ENCODE data around the gene MMS19.
"Not testable (repeated sequence)": the region's sequence is repeated elsewhere in the genome, so short reads cannot be mapped to it uniquely, and the experiment has no call there.

Gene MMS19

DNA sequence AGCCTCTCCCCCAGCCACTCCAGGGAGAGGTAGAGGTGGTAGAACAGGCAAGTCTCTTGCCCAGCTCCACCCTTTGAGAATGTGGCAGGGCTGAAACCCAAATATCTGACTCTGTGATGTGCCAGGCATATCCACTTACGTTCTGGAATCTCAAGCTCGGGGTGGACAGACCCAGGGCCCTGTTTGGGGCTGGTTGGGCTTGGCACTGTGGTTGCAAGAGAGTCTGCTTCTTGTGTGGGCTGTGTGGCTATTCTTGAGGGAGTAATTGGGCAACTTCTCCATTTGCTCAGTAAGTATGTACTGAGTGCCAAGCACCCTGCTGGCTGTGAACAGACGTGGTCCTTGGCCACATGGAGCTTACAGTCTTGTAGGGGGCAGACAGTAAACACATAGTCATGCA lies 5.2 kb upstream of the MMS19 start:
- DNase-seq (ENCODE audit: low read depth), result no peak

DNA sequence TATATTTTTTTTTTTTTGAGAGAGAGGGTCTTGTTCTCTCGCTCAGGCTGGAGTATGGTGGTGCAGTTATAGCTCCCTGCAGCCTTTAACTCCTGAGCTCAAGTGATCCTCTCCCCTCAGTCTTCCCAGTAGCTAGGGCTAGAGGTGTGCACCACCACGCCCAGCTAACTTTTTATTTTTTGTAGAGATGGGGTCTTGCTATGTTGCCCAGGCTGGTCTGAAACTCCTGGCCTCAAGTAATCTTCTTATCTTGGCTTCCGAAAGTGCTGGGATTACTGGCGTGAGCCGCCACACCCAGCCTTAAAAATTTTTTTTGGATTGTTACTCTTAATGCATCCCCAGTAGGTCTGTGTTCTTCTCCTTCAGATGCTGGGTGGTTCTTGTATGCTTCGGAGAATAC lies 4.7 kb upstream of the MMS19 start:
- DNase-seq (ENCODE audit: low read depth), result no peak

GRCh38 chr10:97500297-97500575 lies 2.0 kb upstream of the MMS19 start:
- DNase-seq (ENCODE audit: low read depth), result no peak

DNA sequence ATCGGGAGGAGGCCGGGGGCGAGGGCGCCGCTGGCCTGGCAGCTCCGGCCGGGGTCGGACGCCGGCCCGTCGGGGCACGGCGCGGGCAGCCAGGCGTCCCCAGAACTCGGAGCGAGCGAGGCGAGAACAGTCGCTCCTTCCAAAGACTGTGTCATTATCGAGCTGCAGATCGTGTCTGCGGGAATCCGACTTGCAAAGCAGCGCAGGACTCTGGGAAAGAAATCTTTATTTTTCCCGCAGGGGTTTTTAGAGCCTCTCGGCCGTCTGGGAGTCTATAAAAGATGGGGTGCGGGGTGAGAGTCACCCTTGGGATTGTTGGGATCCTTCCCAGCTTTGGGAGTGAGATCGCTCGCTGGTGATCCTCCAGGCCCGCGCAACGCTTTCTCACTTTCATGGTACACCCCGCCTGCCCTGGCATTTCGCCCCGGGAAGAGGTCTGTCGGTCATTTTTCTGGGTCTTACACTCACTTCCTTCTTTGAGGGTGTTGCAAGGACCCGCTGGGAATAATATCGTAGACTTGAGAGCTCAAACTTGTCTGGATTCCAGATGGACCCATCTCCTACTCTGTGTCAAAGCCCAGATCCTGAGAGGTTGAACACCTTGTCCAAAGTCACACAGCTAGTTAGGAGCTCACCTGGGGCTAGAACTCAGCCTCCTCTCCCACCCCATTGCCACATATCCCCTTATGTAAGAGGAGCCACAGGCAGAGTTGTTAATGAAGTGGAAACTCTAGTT lies 1.5 kb upstream of the MMS19 start:
- DNase-seq (ENCODE audit: low read depth), result no peak

- peak; percentile 6 for DNase-seq (ENCODE audit: low read depth)
Measured at GRCh38 chr10:97498841-97499560, 779 bp upstream of the MMS19 start, which contains the start of gene UBTD1. Gene UBTD1, plus strand, starts transcription at chr10:97498924. Its CDS starts 280 bp downstream, at chr10:97499204.

DNA sequence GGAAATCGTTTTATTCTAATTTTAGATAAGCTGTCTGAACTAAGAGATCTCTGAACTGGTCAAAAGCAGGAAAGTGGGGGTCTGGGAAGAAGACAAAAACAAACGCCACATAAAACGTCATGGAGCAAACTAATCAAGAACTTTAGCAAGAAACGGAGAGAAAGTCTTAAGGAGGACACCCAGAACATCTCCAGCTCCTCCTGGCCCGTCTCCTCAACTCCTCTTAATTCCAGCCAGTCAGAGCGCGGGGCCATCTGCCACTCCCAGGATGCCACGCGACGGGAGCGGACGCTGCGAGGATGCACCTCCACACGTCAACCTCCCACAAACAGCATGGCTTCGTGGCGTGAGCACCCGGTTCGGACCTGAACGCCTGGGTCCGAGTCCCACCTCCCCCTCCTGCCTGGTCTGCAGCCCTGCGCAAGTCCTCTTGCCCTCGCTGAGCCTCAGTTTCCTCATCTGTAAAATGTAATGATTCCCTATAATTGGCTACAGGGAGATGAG lies 598 bp downstream of the MMS19 start:
- peak; percentile 48 for DNase-seq (ENCODE audit: low read depth)

GRCh38 chr10:97494863-97495506 lies 3.2 kb downstream of the MMS19 start:
- DNase-seq (ENCODE audit: low read depth), result no peak

GRCh38 chr10:97494151-97494550 lies 4.1 kb downstream of the MMS19 start:
- no peak for DNase-seq (ENCODE audit: low read depth)

GRCh38 chr10:97490592-97490991 lies 7.6 kb downstream of the MMS19 start:
- DNase-seq (ENCODE audit: low read depth), result no peak

DNA sequence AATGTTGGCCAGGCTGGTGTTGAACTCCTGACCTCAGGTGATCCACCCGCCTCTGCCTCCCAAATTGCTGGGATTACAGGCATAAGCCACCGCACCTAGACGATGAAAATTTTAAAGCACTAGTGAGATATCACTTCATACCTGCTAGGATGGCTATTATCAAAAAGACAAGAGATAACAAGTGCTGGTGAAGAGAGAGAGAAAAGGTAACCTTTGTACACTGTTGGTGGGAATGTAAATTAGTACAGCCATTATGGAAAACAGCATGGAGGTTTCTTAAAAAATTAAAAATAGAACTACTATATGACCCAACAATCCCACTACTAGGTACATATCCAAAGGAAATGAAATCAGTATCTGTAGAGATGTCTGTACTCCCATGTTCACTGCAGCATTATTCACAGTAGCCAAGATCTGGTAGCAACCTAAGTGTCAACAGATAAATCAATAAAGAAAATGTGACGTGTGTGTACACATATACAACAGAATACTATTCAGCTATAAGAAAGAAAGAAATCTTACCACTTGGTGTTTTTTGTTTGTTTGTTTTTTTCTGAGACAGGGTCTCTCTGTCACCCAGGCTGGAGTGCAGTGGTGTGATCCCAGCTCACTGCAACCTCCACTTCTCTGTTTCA lies 12.5 kb downstream of the MMS19 start:
- no peak for DNase-seq (ENCODE audit: low read depth)

- no peak for DNase-seq (ENCODE audit: low read depth)
Measured at GRCh38 chr10:97483921-97484320, 14.3 kb downstream of the MMS19 start.

GRCh38 chr10:97483506-97483905 lies 14.7 kb downstream of the MMS19 start:
- no peak for DNase-seq (ENCODE audit: low read depth)

- no peak for DNase-seq (ENCODE audit: low read depth)
Measured at GRCh38 chr10:97482381-97482780, 15.8 kb downstream of the MMS19 start.

- no peak for DNase-seq (ENCODE audit: low read depth)
Measured at GRCh38 chr10:97481071-97481470, 17.2 kb downstream of the MMS19 start.

DNA sequence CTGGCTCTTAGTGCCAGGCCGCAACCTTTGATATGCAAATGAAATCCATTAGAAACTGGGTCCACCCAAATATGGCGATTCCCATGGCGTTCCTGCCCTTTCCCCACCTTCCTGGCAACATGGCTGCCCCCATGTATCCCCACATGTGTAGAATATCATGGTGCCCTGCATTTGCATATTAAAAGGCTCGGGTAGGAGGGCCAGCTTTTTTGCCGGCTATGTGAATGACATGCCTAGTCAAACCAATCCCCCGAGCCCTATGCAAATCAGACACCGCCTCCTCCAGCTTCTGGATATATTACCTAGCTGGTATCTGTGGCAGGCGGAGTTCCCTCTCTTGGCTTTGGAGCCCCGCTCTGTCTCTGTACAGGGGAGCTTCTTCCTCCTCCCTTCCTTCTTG lies 18.3 kb downstream of the MMS19 start:
- no peak for DNase-seq (ENCODE audit: low read depth)

DNA sequence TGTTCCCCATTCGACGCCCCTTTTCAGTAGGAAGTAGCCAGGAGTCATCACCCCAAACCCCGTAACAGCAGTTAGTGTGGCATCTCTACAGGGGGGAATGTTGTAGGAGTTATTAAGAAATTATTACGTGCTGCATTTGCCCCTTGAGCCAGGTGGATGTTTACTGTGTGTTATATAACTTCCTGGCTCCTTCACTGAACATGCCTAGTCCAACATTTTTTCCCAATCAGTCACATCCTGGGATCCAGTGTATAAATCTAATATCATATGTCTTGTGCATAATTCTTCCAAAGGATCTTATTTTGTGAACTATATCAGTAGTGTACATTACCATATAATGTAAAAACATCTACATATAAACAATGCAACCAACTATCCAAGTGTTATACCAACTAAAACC lies 18.8 kb downstream of the MMS19 start:
- not testable (repeated sequence) for DNase-seq (ENCODE audit: low read depth)

DNA sequence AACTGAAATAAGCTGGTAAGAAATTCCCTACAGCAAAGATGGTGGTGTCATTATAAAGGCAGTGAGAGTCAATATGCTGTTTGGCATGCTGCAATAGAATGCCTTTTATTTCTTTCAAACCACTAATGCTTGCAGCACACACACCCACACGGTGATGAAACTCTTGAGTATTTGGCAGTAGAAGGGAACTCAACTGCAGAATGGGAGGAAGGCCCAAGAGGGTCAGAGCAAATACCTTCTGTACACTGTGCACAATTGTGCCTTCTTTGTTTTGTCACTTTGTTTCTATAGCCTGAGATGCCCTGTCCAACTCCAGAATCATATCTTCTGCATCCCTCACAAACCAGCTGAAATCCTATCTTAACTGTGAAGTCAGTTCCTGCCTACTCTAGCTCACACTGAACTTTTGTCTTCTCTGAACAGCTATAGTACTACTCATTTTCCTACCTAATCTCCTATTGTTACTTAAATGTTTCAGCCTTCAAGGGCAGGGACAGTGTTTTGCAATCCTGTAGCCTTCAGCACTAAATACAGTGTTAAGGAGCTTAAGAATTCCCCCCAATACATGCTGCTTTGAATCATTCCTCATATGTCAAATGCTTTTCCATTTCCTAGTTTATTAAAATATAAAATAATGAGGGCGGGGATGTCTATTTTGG lies 22.2 kb downstream of the MMS19 start:
- DNase-seq (ENCODE audit: low read depth), result no peak

GRCh38 chr10:97474918-97475317 lies 23.3 kb downstream of the MMS19 start:
- DNase-seq (ENCODE audit: low read depth), result no peak

GRCh38 chr10:97468781-97469180 lies 29.4 kb downstream of the MMS19 start:
- not testable (repeated sequence) for DNase-seq (ENCODE audit: low read depth)

DNA sequence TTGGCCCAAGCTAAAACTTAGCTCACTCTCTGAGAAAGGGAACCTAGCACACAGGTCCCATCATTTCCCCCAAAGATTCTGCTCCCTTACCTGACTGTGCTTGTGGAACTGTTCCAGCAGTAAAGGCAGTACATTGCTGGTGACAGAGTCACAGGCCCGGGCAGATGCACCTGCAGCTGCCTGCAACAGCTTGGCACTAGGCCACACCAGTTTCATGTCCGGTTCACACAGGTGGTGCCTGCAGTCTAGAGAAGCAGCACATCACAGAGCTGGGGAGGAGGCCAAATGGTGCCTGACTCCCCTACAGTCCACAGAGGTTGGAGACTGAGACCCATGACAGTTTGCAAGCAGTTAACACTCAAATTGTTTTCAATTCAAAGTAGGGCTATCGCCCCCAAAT lies 30.1 kb downstream of the MMS19 start:
- DNase-seq (ENCODE audit: low read depth), result no peak

DNA sequence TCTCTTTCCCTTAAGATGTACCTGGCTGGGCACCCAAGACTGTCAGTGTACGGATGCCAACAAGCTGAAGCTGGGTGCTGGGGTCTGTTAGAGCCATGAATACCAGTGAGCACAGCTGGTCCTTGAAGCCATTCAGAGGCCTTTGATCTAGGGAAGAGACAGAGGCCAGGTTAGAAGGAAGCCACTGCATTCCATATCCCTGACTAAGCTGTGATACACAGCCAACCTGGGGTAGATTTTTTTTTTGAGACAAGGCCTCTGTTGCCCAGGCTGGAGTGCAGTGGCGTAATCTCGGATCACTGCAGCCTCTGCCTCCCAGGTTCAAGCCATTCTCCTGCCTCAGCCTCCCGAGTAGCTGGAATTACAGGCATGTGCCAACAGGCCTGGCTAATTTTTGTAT lies 31.5 kb downstream of the MMS19 start:
- DNase-seq (ENCODE audit: low read depth), result no peak

DNA sequence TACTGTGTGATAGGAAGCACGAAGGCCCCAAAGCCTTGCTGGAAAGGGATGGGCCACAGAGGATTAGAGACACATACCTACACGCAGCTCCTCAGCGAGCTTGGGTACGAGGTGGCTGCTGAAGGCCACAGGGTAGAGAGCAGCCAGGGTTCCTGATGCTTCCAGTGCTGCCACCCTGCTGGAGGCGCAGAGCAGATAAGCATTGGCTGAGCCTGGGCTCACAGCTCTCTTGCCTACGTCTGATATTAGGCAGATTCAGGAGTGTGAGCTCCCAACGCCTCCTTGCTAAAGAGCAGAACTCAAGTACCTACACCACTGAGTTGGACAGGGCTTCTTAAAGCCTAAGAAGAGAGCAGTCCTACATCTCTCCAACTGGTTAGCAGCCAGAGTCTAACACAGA lies 32.2 kb downstream of the MMS19 start:
- no peak for DNase-seq (ENCODE audit: low read depth)
